Activated CD8-positive, alpha-beta memory T cell treated with anti-CD3 and anti-CD28 coated beads, Interleukin-2, amount 10 ng/mL, durations not matched to agents 7 days and 5 days (primary cell): ENCODE measurements around the gene RPE. TPM values are rescaled to one million over a fixed set of nuclear protein-coding genes. Genes with fewer than 3 reads are reported as not detected.

Experiments used
- total RNA-seq, 2 experiments: library from RNA; stranded (reverse); gene quantifications; one replicate each; pipeline ENCODE4 v1.2.3, GENCODE V29; 2021

RPE gene
- total RNA-seq, 2 experiments from 2014 or later = 54.3 to 60.7 TPM

Other genes with a start within 250 kb of the RPE start
- not detected for gene UNC80, start 230.8 kb upstream of the RPE start, total RNA-seq
- 1 to 10 TPM; 4.1 to 5.8 TPM for gene KANSL1L, start 168.8 kb downstream of the RPE start, total RNA-seq
- gene ACADL, start 222.8 kb downstream of the RPE start, total RNA-seq = not detected